Gastroesophageal sphincter (tissue), 4 donors: ENCODE results near the gene ADAMTS14. TPM values are rescaled to one million over a fixed set of nuclear protein-coding genes. Genes with fewer than 3 reads are reported as not detected.

Source experiments
- ATAC-seq: fragments of 150-250 bp; one replicate; pipeline ENCODE4 v1.9.1; 2016; ENCODE audit warnings: mild to moderate bottlenecking, moderate library complexity
- H3K27ac ChIP-seq, 4 donors: fragments of 200-600 bp; sonication (generic) in 3 of 4; 1 replicate in 3 of 4; 2 replicates in 1 of 4; pipeline ENCODE4 v1.5.1; 2016 to 2019
- H3K27me3 ChIP-seq: fragments of 200-600 bp; sonication (generic); one replicate; pipeline ENCODE4 v1.5.1; 2019
- H3K36me3 ChIP-seq, 2 donors: fragments of 200-600 bp; sonication (generic); one replicate each; pipeline ENCODE4 v1.5.1; 2019; ENCODE audit warnings: control low read depth in 1 of 2
- H3K4me1 ChIP-seq, 3 donors: fragments of 200-600 bp; sonication (generic); 1 replicate in 2 of 3; 2 replicates in 1 of 3; pipeline ENCODE4 v1.5.1; 2016 to 2019; ENCODE audit warnings: control low read depth in 2 of 3
- H3K4me3 ChIP-seq, 2 donors: fragments of 200-600 bp; sonication (generic); one replicate each; pipeline ENCODE4 v1.5.1; 2019; ENCODE audit warnings: mild to moderate bottlenecking in 1 of 2, moderate library complexity in 1 of 2
- H3K9me3 ChIP-seq, 3 donors: fragments of 200-600 bp; sonication (generic); one replicate each; pipeline ENCODE4 v1.5.1; 2017 to 2019; ENCODE audit warnings: control low read depth in 2 of 3
- CTCF ChIP-seq, 4 experiments: fragments of 200-600 bp in 2 of 4; fragments of 450-650 bp in 2 of 4; sonication (generic) in 1 of 4; IDR thresholded peaks; one replicate each; pipeline ENCODE4 v1.5.1; 2017 to 2019; ENCODE audit warnings: antibody characterized with exemption in 4 of 4, mild to moderate bottlenecking in 2 of 4, moderate library complexity in 2 of 4
- EP300 ChIP-seq: sonication (generic); formaldehyde crosslinking; IDR thresholded peaks from one replicate; pipeline ENCODE4 v1.6.1; 2017; ENCODE audit warnings: antibody characterized with exemption, mild to moderate bottlenecking
- POLR2A ChIP-seq, 2 donors: fragments of 450-650 bp; IDR thresholded peaks; one replicate each; pipeline ENCODE4 v1.6.1; 2017; ENCODE audit warnings: antibody characterized with exemption in 2 of 2, mild to moderate bottlenecking in 2 of 2, moderate library complexity in 1 of 2
- POLR2AphosphoS5 ChIP-seq: sonication (generic); formaldehyde crosslinking; IDR thresholded peaks from one replicate; pipeline ENCODE4 v1.6.1; 2017; ENCODE audit warnings: antibody characterized with exemption
- WGBS, 2 donors: methylation state at CpG; one replicate each; pipeline ENCODE4 v1.1.5; 2018; ENCODE audit warnings: low coverage in 1 of 2; 5-methylcytosine and 5-hydroxymethylcytosine counted together
- total RNA-seq, 4 donors: library from RNA; depleted of rRNA; stranded (reverse); fragments of >200 nt; gene quantifications; one replicate each; pipeline ENCODE4 v1.1.0, GENCODE V29; 2016

The ADAMTS14 gene
- total RNA-seq, 4 donors from 2014 or later, result 0.04 to 0.27 TPM; not detected in 2

GRCh38 chr10:70756700-70757360 lies 84.5 kb downstream of the ADAMTS14 start:
- 88% methylated on average over 1 to 3 of the region's 8 CpGs for WGBS, 2 donors
- H3K36me3 ChIP-seq, result no peaks in the 10 kb centered on the region
- H3K27ac ChIP-seq, result no peak overlapping the region
- H3K9me3 ChIP-seq, result no peaks in the 10 kb centered on the region
- no peak overlapping the region for H3K4me3 ChIP-seq
- H3K4me1 ChIP-seq, result peaks cover 0 to 7% (median 0%) of the 10 kb centered on the region in 3 donors
- no peak for ATAC-seq
- TF ChIP-seq POLR2AphosphoS5 (no peak), POLR2A (IDR thresholded peaks at IDR 0.05) (no peak), CTCF (IDR thresholded peaks at IDR 0.05) (no peak), EP300 (no peak)
- H3K27me3 ChIP-seq, result peaks cover 2% of the 10 kb centered on the region

GRCh38 chr10:70757856-70758255 lies 85.5 kb downstream of the ADAMTS14 start:
- no peaks in the 10 kb centered on the region for H3K9me3 ChIP-seq
- H3K27ac ChIP-seq, result no peak overlapping the region
- no peak for ATAC-seq
- H3K36me3 ChIP-seq, result no peaks in the 10 kb centered on the region
- H3K4me3 ChIP-seq, result no peak overlapping the region
- no CpG with 5 or more reads among the region's 13 CpGs for WGBS, 2 donors
- TF ChIP-seq POLR2A (IDR thresholded peaks at IDR 0.05), result no peak
- no peak for TF ChIP-seq POLR2AphosphoS5
- TF ChIP-seq EP300, result no peak
- no peak for TF ChIP-seq CTCF (IDR thresholded peaks at IDR 0.05)
- H3K27me3 ChIP-seq, result peaks cover 4% of the 10 kb centered on the region
- peaks cover 0 to 7% (median 0%) of the 10 kb centered on the region in 3 donors for H3K4me1 ChIP-seq

- peak; percentile 59 for ATAC-seq
- WGBS, 2 donors, result 22 to 32% methylated on average over 6 of the region's 7 CpGs
Observed at GRCh38 chr10:70758757-70759514, 86.6 kb downstream of the ADAMTS14 start.

GRCh38 chr10:70759781-70760180 lies 87.5 kb downstream of the ADAMTS14 start:
- WGBS, 2 donors, result 20% methylated on average over 1 of the region's 7 CpGs; no CpG with 5 or more reads in 1 of the 2 donors
- no peak overlapping the region for H3K4me3 ChIP-seq
- H3K36me3 ChIP-seq, result no peaks in the 10 kb centered on the region
- ATAC-seq, result no peak
- no peak for TF ChIP-seq POLR2A (IDR thresholded peaks at IDR 0.05)
- no peak for TF ChIP-seq CTCF (IDR thresholded peaks at IDR 0.05)
- TF ChIP-seq POLR2AphosphoS5, result no peak
- TF ChIP-seq EP300, result no peak
- H3K4me1 ChIP-seq, result peaks cover 0 to 7% (median 0%) of the 10 kb centered on the region in 3 donors
- H3K27ac ChIP-seq, result no peak overlapping the region
- no peaks in the 10 kb centered on the region for H3K9me3 ChIP-seq
- peaks cover 4% of the 10 kb centered on the region for H3K27me3 ChIP-seq

More at GRCh38 chr10:70758757-70759514, 86.6 kb downstream of the ADAMTS14 start:
- TF ChIP-seq POLR2A (IDR thresholded peaks at IDR 0.05), result no peak
- TF ChIP-seq POLR2AphosphoS5, result peak; percentile 11
- TF ChIP-seq CTCF (IDR thresholded peaks at IDR 0.05), result peak in 3 of 4 experiments; percentile 68 to 80 (median 77)
- no peak for TF ChIP-seq EP300
- Histone ChIP-seq H3K4me1 (peaks cover 0 to 7% (median 0%) of the 10 kb centered on the region in 3 donors), H3K4me3 (no peak overlapping the region), H3K9me3 (no peaks in the 10 kb centered on the region), H3K36me3 (no peaks in the 10 kb centered on the region), H3K27ac (no peak overlapping the region), H3K27me3 (peaks cover 4% of the 10 kb centered on the region)
